Left lobe of liver (tissue), 2 donors: ENCODE data around the gene PCYT1B. TPM values are rescaled to one million over a fixed set of nuclear protein-coding genes. Genes with fewer than 3 reads are reported as not detected.
"Not testable (repeated sequence)": the region's sequence is repeated elsewhere in the genome, so short reads cannot be mapped to it uniquely, and the experiment has no call there.

Experiments
- ATAC-seq: fragments of 200-7000 bp; cut with Tn5 transposase; one replicate; pipeline ENCODE4 v1.9.1; 2020; ENCODE audit warnings: mild to moderate bottlenecking, moderate library complexity
- DNase-seq: peaks from one replicate; pipeline ENCODE4 v3.0.0-alpha.2; 2020; ENCODE audit warnings: low spot score
- total RNA-seq: library from RNA; stranded (reverse); gene quantifications from one replicate; pipeline ENCODE4 v1.2.1, GENCODE V29; 2021
- donor health status: DM: no; HTN: no; CAD: no; lungs with moderate emphysema.
- donor health status: DM: no; HTN: yes; CAD: no.

The PCYT1B gene
- total RNA-seq = 0.05 TPM

- ATAC-seq (peak; percentile 55), DNase-seq (peak; percentile 37)
Observed at GRCh38 chrX:24647257-24648058, at the start of gene PCYT1B. TSS of gene PCYT1B (minus strand) at chrX:24647347. CDS start at chrX:24647105, 242 bp downstream.

GRCh38 chrX:24696294-24696693, 49.1 kb upstream of the PCYT1B start:
- ATAC-seq = no peak

DNA sequence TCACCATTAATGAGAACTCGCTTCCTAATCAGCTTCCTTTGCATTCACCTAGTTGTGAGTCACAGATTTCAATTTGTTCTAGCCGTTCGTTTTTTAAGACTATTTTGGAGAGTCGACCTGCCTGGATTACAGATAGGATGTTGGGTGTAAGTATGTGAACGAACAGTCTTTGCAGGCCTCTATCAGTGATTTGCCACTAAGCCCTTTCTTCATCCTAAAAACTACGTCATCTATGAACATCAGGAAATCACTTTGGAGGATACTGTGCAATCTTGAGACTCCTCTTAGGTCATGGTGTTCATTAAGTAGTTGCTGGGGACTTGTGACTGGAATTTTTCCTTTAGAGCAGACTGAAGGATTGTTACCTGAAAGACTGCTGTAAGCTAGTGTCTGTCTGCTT, 47.7 kb upstream of the PCYT1B start:
- ATAC-seq (no peak), DNase-seq (no peak)

More at GRCh38 chrX:24696294-24696693, 49.1 kb upstream of the PCYT1B start:
- DNase-seq = no peak

- peak; percentile 93 for DNase-seq
Observed at GRCh38 chrX:24693453-24694202, 46.5 kb upstream of the PCYT1B start, which contains the start of gene POLA1. TSS of gene POLA1 (plus strand) at chrX:24693918. CDS start at chrX:24693962, 44 bp downstream.

DNA sequence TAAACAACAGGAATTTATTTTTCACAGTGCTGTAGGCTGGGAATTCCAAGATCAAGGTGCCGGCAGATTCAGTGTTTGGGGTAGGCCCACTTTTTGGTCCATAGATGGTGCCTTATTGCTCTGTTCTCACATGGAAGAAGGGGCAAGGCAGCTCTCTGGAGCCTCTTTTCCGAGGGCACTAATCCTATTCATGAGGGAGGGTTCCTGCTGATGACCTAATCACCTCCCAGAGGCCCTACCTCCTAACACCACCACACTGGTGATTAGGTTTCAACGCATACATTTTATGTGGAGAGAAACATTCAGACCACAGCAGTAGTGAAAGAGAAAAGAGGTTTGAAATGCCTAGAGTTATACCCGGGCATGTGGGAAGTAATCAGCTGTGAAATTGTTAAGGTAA, 45.2 kb upstream of the PCYT1B start:
- DNase-seq = no peak
- no peak for ATAC-seq

More at GRCh38 chrX:24693453-24694202, 46.5 kb upstream of the PCYT1B start, which contains the start of gene POLA1:
- ATAC-seq = peak; percentile 99

DNA sequence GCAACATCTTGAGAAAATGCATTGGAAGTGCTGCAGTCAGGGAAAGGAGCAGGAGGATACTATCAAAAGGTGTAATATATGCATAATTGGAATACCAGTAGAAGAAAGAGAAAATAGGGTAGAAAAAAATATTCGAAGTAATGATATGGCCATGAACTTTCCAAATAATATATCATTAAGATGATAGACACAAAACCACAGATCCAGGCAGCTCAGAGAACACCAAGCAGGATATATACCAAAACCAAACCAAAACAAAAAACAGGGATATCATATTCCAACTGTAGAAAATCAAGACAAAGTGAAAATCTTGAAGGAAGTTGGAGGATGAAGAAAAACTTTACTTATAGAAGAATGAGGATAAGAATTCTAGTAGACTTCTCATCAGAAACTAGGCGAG, 36.9 kb upstream of the PCYT1B start:
- no peak for DNase-seq

GRCh38 chrX:24682739-24683432, 35.7 kb upstream of the PCYT1B start:
- DNase-seq (no peak), ATAC-seq (no peak)

More for the DNA sequence above, 36.9 kb upstream of the PCYT1B start:
- ATAC-seq = no peak

- ATAC-seq = peak; percentile 66
- DNase-seq = no peak
Observed at GRCh38 chrX:24676403-24677024, 29.4 kb upstream of the PCYT1B start.

DNA sequence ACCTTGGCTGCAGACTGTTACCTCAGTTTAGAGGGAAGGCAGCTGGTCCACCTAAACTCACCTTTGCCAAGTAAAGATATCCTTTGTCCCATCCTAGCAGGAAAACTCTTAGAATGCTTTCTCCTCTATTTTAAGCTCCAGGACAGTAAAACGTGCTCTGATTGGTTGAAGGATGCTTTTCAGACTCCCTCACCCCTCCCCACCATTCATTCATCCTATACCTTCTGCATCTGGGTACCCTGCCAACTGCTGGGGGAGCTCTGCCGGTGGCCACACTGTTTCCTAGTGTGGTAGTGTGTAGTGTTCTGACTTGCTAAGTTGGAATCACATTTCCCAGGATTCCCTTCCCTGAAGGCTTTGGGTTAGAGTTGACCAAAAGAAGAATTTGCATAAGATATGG, 26.3 kb upstream of the PCYT1B start:
- DNase-seq (no peak), ATAC-seq (no peak)

GRCh38 chrX:24672701-24673190, 25.6 kb upstream of the PCYT1B start:
- ATAC-seq (no peak), DNase-seq (no peak)

DNA sequence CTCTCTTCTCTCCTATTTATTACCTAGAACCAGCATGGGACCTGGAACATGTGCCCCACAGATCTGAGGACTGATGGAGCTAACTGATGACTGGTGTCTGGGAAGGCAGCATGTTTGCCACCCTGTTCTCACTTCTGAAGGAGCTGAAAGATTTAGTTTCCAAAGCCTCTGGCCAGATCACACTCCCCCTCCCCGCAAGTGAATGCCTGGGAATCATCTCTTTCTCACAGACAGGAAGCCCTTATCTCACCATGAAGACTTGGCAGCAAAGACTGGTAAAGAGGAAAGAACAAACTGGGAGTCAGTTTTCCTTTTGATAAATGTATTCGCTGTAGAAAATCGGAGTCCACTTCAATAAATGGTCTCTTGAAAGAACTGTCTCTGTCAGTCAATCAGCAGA, 21.0 kb upstream of the PCYT1B start:
- no peak for DNase-seq
- no peak for ATAC-seq

DNA sequence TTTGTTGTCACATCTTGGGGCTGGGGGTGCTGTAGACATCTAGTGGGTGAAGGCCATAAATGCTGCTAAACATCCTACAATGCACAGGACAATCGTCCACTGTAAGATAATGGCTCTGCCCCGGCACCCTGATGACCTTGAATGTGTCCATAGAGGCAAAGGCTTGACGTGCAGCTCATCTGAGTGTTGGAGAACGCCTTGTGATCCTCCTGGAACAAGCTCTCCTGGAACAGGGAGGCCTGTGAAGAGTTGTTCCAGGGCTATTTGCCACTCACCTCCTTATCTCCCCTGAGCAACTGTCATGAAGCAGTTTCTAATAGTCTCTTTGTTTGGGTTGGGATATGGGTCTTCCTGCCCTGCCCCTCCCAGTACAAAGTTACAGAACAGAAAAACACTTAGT, 15.2 kb upstream of the PCYT1B start:
- DNase-seq = no peak
- no peak for ATAC-seq

- DNase-seq (no peak), ATAC-seq (no peak)
Observed at GRCh38 chrX:24661292-24661691, 14.1 kb upstream of the PCYT1B start.

- no peak for DNase-seq
- no peak for ATAC-seq
Observed at GRCh38 chrX:24659646-24660045, 12.5 kb upstream of the PCYT1B start.

- DNase-seq = no peak
- no peak for ATAC-seq
Observed at GRCh38 chrX:24659106-24659505, 12.0 kb upstream of the PCYT1B start.

- ATAC-seq = no peak
- DNase-seq = no peak
Observed at GRCh38 chrX:24658421-24658820, 11.3 kb upstream of the PCYT1B start.

DNA sequence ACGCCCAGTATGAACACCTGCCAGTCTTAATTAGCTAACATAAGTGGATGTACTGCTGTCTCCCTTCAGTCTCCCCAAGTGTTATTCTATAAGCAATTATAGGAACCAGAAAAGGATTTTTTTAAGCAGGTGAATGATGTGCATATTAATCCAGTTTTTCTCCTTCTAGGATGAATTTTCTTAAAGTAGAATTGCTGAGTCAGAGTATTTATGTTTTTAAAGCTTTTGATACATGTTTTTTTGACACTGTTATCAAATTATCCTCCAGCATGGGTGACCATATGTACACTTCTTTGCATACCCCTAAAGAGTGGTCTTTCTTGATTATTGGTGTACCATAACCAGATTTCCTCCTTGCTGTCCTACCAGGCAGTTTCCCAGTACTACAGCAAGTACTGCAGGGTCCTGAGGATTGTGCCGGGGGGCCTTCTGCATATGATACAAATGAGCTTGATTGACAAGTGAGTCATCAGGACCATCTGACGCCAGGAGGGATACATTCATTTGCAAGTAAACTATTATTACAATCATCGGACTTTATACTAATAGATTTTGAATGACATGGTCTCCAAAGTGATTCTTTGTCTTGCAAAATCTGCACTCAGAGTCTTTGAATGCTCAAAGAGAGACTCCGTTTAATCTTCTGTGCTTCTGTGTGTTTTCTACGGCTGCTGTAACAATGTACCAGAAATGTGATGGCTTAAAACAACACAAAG, 10.7 kb upstream of the PCYT1B start:
- ATAC-seq (no peak), DNase-seq (no peak)

- ATAC-seq = peak; percentile 61
- DNase-seq = not testable (repeated sequence)
Observed at GRCh38 chrX:24655679-24656078, 8.5 kb upstream of the PCYT1B start.

GRCh38 chrX:24651783-24652182, 4.6 kb upstream of the PCYT1B start:
- DNase-seq (no peak), ATAC-seq (no peak)

DNA sequence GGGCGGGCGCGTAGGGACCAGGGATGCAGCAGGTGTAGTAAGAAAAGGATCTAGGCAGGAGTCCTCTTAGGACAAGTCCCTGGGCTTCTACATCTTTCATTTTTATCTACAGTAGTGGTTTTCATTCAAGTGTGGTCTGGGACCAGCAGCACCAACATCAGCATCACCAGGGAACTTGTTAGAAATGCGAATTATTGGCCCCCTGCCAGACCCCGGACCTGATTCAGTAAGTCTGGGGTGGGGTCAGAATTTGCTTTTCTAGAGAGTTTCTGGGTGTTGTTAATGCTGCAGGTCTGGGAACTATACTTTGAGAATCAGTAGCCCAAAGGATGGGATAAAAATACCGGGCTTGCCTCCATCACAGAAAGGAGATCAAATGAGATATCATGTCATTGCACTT, 1.3 kb upstream of the PCYT1B start:
- DNase-seq (no peak), ATAC-seq (no peak)
